HG02884 (cell line): ENCODE measurements around the gene SHISA7.
"Not testable (repeated sequence)": the region's sequence is repeated elsewhere in the genome, so short reads cannot be mapped to it uniquely, and the experiment has no call there.

Experiments
- ATAC-seq: cut with Tn5 transposase; IDR thresholded peaks from one replicate; pipeline ENCODE4 v1.9.1; 2021; ENCODE audit warnings: mild to moderate bottlenecking, moderate library complexity; ENCODE audit not compliant: unreplicated experiment

Gene SHISA7

GRCh38 chr19:55448175-55448490 lies 5.0 kb upstream of the SHISA7 start:
- not testable (repeated sequence) for ATAC-seq

GRCh38 chr19:55447421-55448174 lies 4.5 kb upstream of the SHISA7 start:
- no peak for ATAC-seq

- ATAC-seq = no peak
Observed at GRCh38 chr19:55446060-55446459, 3.0 kb upstream of the SHISA7 start.

- no peak for ATAC-seq
Observed at GRCh38 chr19:55444646-55445045, 1.5 kb upstream of the SHISA7 start.

GRCh38 chr19:55443824-55444480 lies 852 bp upstream of the SHISA7 start:
- ATAC-seq = no peak

- no peak for ATAC-seq
Observed at GRCh38 chr19:55442372-55442961, 633 bp downstream of the SHISA7 start.

- no peak for ATAC-seq
Observed at GRCh38 chr19:55441692-55442321, 1.3 kb downstream of the SHISA7 start.

GRCh38 chr19:55441319-55441691 lies 1.8 kb downstream of the SHISA7 start:
- no peak for ATAC-seq

- no peak for ATAC-seq
Observed at GRCh38 chr19:55440411-55441105, 2.5 kb downstream of the SHISA7 start.

- no peak for ATAC-seq
Observed at GRCh38 chr19:55439052-55439451, 4.0 kb downstream of the SHISA7 start.

- ATAC-seq = no peak
Observed at GRCh38 chr19:55437410-55437809, 5.7 kb downstream of the SHISA7 start.

- no peak for ATAC-seq
Observed at GRCh38 chr19:55436847-55437246, 6.3 kb downstream of the SHISA7 start.

GRCh38 chr19:55435020-55435419 lies 8.1 kb downstream of the SHISA7 start:
- ATAC-seq = no peak

- ATAC-seq = no peak
Observed at GRCh38 chr19:55434356-55434919, 8.7 kb downstream of the SHISA7 start.

- ATAC-seq = no peak
Observed at GRCh38 chr19:55433292-55433691, 9.8 kb downstream of the SHISA7 start.

GRCh38 chr19:55432241-55432959 lies 10.7 kb downstream of the SHISA7 start:
- ATAC-seq = no peak

- ATAC-seq = no peak
Observed at GRCh38 chr19:55431183-55431582, 11.9 kb downstream of the SHISA7 start.

GRCh38 chr19:55426042-55426441 lies 17.1 kb downstream of the SHISA7 start:
- no peak for ATAC-seq

- no peak for ATAC-seq
Observed at GRCh38 chr19:55424518-55424917, 18.6 kb downstream of the SHISA7 start.
